MM.1S (cell line): ENCODE results near the gene SGSH.
"Not testable (repeated sequence)": the region's sequence is repeated elsewhere in the genome, so short reads cannot be mapped to it uniquely, and the experiment has no call there.

Experiments
- DNase-seq: peaks from one replicate; pipeline ENCODE4 v3.0.0-alpha.2; 2015
- H2AFZ ChIP-seq: fragments of 300-600 bp; sonication (generic); 2 replicates; pipeline ENCODE4 v1.6.0; 2016; ENCODE audit warnings: antibody characterized with exemption, low read length
- H3F3A ChIP-seq: fragments of 300-600 bp; sonication (generic); 2 replicates; pipeline ENCODE4 v1.6.1; 2016; ENCODE audit warnings: mild to moderate bottlenecking, antibody characterized with exemption, low read length, moderate library complexity, mixed read lengths; ENCODE audit not compliant: insufficient read depth
- H3K27ac ChIP-seq: fragments of 300-600 bp; sonication (generic); 2 replicates; pipeline ENCODE4 v1.5.1; 2016; ENCODE audit warnings: mild to moderate bottlenecking, low read length
- H3K27me3 ChIP-seq: fragments of 300-600 bp; sonication (generic); replicated peaks from 2 replicates; pipeline ENCODE4 v1.6.0; 2016; ENCODE audit warnings: low read length; ENCODE audit not compliant: insufficient read depth
- H3K36me3 ChIP-seq: fragments of 300-600 bp; sonication (generic); replicated peaks from 2 replicates; pipeline ENCODE4 v1.6.1; 2016; ENCODE audit warnings: mild to moderate bottlenecking, low read length, mixed read lengths; ENCODE audit not compliant: insufficient read depth
- H3K4me1 ChIP-seq: fragments of 300-600 bp; sonication (generic); 2 replicates; pipeline ENCODE4 v1.6.1; 2016; ENCODE audit warnings: low read length, mixed read lengths
- H3K4me2 ChIP-seq: fragments of 300-600 bp; sonication (generic); 2 replicates; pipeline ENCODE4 v1.6.0; 2016; ENCODE audit warnings: low read depth, low read length
- H3K4me3 ChIP-seq: fragments of 300-600 bp; sonication (generic); 2 replicates; pipeline ENCODE4 v1.5.1; 2016; ENCODE audit warnings: low read length, mixed read lengths
- H3K79me2 ChIP-seq: fragments of 300-600 bp; sonication (generic); 2 replicates; pipeline ENCODE4 v1.6.1; 2016; ENCODE audit warnings: mixed run types, low read length, mixed read lengths
- H3K9ac ChIP-seq: fragments of 300-600 bp; sonication (generic); 2 replicates; pipeline ENCODE4 v1.6.1; 2016; ENCODE audit warnings: low read length, mixed read lengths
- H3K9me2 ChIP-seq: fragments of 300-600 bp; sonication (generic); replicated peaks from 2 replicates; pipeline ENCODE4 v1.6.1; 2016; ENCODE audit warnings: mild to moderate bottlenecking, low read length, mixed read lengths; ENCODE audit not compliant: insufficient read depth
- H3K9me3 ChIP-seq: fragments of 300-600 bp; sonication (generic); replicated peaks from 2 replicates; pipeline ENCODE4 v1.6.1; 2016; ENCODE audit warnings: mild to moderate bottlenecking, low read length, mixed read lengths; ENCODE audit not compliant: insufficient read depth
- H4K20me1 ChIP-seq: fragments of 300-600 bp; sonication (generic); 2 replicates; pipeline ENCODE4 v1.6.1; 2016; ENCODE audit warnings: mild to moderate bottlenecking, low read length, moderate library complexity, mixed read lengths; ENCODE audit not compliant: insufficient read depth
- EZH2 ChIP-seq: fragments of 300-600 bp; sonication (generic); optimal IDR thresholded peaks from 2 replicates; pipeline ENCODE3; 2017; ENCODE audit warnings: low read depth, mild to moderate bottlenecking, antibody characterized with exemption, low read length, mixed read lengths
- EZH2phosphoT487 ChIP-seq: fragments of 300-600 bp; sonication (generic); IDR thresholded peaks from 2 replicates; pipeline ENCODE4 v1.6.1; 2018; ENCODE audit warnings: antibody characterized with exemption, low read length
- TF ChIP-seq, protein P1 (sequence below): fragments of 300-600 bp; sonication (generic); IDR thresholded peaks from 2 replicates; pipeline ENCODE4 v1.5.1; 2016; ENCODE audit warnings: antibody characterized with exemption, low read length, mixed read lengths

SGSH gene

DNA sequence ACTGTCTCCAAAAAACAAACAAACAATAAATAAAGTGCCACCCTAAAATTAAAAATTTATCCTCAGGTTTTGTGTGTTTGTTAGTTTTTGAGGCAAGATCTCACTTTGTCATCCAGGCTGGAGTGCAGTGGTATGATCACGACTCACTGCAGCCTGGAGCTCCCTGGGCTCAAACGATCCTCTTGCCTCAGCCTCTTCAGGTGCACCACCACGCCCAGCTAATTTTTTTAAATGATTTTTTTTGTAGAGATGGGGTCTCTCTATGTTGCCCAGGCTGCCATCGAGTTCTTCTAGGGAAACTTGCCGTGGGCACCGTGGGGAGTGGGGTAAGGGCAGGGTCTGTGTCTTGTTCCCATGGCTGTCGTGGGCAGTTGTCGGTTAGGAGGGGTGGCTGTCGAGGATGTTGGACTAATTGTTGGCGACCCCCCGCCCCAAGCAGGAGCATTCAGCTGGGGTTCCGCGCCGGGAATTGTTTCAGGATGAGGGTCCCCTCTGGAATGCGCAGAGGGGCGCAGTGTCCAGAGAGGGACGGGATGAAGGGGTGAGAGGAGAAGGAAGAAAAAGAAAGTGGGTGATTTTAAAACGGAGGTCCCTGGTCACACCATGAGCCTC lies 39.4 kb upstream of the SGSH start:
- H3F3A ChIP-seq: peaks cover 52% of the 10 kb centered on the region
- H3K4me3 ChIP-seq: peak overlapping the region; percentile 55
- H3K27me3 ChIP-seq: no peaks in the 10 kb centered on the region
- H3K9me2 ChIP-seq: no peaks in the 10 kb centered on the region
- no peak for DNase-seq
- no peaks in the 10 kb centered on the region for H3K9me3 ChIP-seq
- no peaks in the 10 kb centered on the region for H4K20me1 ChIP-seq
- 0 out of 2 replicates have a peak overlapping the region, but pooled peaks have one; percentile 33 for H2AFZ ChIP-seq
- H3K4me1 ChIP-seq: peaks cover 26% of the 10 kb centered on the region
- TF ChIP-seq EZH2 (no peak), EZH2phosphoT487 (no peak)
- TF ChIP-seq, protein P1, sequence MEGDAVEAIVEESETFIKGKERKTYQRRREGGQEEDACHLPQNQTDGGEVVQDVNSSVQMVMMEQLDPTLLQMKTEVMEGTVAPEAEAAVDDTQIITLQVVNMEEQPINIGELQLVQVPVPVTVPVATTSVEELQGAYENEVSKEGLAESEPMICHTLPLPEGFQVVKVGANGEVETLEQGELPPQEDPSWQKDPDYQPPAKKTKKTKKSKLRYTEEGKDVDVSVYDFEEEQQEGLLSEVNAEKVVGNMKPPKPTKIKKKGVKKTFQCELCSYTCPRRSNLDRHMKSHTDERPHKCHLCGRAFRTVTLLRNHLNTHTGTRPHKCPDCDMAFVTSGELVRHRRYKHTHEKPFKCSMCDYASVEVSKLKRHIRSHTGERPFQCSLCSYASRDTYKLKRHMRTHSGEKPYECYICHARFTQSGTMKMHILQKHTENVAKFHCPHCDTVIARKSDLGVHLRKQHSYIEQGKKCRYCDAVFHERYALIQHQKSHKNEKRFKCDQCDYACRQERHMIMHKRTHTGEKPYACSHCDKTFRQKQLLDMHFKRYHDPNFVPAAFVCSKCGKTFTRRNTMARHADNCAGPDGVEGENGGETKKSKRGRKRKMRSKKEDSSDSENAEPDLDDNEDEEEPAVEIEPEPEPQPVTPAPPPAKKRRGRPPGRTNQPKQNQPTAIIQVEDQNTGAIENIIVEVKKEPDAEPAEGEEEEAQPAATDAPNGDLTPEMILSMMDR: no peak
- no peaks in the 10 kb centered on the region for H3K36me3 ChIP-seq
- H3K4me2 ChIP-seq: peak overlapping the region; percentile 62
- H3K79me2 ChIP-seq: peaks cover 11% of the 10 kb centered on the region
- H3K27ac ChIP-seq: peak overlapping the region; percentile 48; the same call in 1 of the 2 replicates
- H3K9ac ChIP-seq: peak overlapping the region; percentile 59; the same call in 1 of the 2 replicates

DNA sequence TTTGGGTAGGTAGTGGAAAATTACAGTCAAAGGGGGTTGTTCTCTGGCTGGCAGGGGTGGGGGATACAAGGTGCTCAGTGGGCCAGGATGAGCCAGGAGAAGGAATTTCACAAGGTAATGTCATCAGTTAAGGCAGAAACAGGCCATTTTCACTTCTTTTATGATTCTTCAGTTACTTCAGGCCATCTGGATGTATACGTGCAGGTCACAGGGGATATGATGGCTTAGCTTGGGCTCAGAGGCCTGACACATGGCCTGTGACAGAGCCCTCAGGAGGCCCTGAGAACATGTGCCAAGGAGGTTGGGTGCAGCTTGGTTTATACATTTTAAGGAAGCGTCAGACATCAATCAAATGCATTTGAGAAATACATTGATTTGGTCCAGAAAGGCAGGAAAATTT lies 38.2 kb upstream of the SGSH start:
- H3K79me2 ChIP-seq, H3K27ac ChIP-seq, DNase-seq, H3K27me3 ChIP-seq, H3K36me3 ChIP-seq, H3K9me3 ChIP-seq, H3K4me2 ChIP-seq, H3K9me2 ChIP-seq, H3K4me3 ChIP-seq, H4K20me1 ChIP-seq, H3K9ac ChIP-seq, H2AFZ ChIP-seq: not testable (repeated sequence)
- Histone ChIP-seq H3K4me1 (peaks cover 30% of the 10 kb centered on the region), H3F3A (peaks cover 52% of the 10 kb centered on the region)

DNA sequence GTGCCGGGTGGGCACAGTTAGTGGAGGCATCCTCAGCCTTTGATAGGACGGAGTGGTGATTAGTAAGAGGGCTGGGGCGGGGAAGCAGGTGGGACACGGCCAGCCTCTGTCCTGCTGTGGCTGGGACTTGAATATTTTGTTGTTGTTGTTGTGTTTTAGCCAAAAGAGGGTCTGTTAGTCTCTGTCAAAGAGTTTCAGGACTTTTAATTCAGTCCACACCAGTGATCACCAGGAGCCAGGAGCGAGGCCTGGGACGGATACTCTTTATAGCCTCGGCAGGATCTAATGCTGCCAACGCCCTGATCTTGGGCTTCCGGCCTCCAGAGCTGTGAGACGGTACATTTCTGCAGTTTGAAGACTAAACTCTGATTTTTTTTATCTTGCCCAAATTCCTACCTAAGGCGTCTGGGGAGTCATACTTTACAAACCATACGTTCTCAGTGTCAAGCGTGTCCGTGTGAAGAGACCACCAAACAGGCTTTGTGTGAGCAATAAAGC lies 37.6 kb upstream of the SGSH start:
- Histone ChIP-seq H3K4me1 (peaks cover 25% of the 10 kb centered on the region), H3K4me2 (no peak overlapping the region), H3K79me2 (no peaks in the 10 kb centered on the region; the same call in 1 of the 2 replicates), H3K27me3 (no peaks in the 10 kb centered on the region), H2AFZ (no peak overlapping the region), H4K20me1 (no peaks in the 10 kb centered on the region), H3K27ac (no peak overlapping the region), H3K4me3 (no peak overlapping the region), H3K9ac (no peak overlapping the region), H3K36me3 (no peaks in the 10 kb centered on the region), H3F3A (peaks cover 47% of the 10 kb centered on the region), H3K9me2 (no peaks in the 10 kb centered on the region), H3K9me3 (no peaks in the 10 kb centered on the region)
- TF ChIP-seq EZH2phosphoT487 (no peak), EZH2 (no peak)
- DNase-seq: no peak

DNA sequence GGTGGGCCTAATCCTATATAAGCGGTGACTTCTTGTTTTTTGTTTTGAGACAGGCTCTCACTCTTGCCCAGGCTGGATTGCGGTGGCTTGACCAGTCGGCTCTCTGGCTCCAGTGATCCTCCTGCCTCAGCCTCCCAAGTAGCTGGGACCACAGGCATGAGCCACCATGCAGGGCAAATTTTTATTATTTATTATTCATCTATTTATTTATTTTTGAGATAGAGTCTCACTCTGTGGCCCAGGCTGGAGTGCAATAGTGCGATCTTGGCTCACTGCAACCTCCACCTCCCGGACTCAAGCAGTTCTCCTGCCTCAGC lies 35.9 kb upstream of the SGSH start:
- Histone ChIP-seq H3K9me3 (no peaks in the 10 kb centered on the region), H4K20me1 (no peaks in the 10 kb centered on the region), H3K36me3 (no peaks in the 10 kb centered on the region), H3K9me2 (no peaks in the 10 kb centered on the region), H3F3A (peaks cover 29% of the 10 kb centered on the region), H3K79me2 (no peaks in the 10 kb centered on the region), H3K4me3 (no peak overlapping the region), H3K4me1 (peaks cover 9% of the 10 kb centered on the region), H3K27me3 (no peaks in the 10 kb centered on the region), H3K27ac (no peak overlapping the region), H2AFZ (no peak overlapping the region), H3K4me2 (no peak overlapping the region), H3K9ac (no peak overlapping the region)
- TF ChIP-seq, protein P1: no peak
- TF ChIP-seq EZH2phosphoT487 (no peak), EZH2 (no peak)
- DNase-seq: no peak
